GM21526 (cell line): Measurements from ENCODE around the gene SOX30.
"Not testable (repeated sequence)": the region's sequence is repeated elsewhere in the genome, so short reads cannot be mapped to it uniquely, and the experiment has no call there.

Experiments
- ATAC-seq: cut with Tn5 transposase; IDR thresholded peaks from one replicate; pipeline ENCODE4 v1.9.1; 2021; ENCODE audit warnings: moderate library complexity; ENCODE audit not compliant: unreplicated experiment, low FRiP score

Gene SOX30

DNA sequence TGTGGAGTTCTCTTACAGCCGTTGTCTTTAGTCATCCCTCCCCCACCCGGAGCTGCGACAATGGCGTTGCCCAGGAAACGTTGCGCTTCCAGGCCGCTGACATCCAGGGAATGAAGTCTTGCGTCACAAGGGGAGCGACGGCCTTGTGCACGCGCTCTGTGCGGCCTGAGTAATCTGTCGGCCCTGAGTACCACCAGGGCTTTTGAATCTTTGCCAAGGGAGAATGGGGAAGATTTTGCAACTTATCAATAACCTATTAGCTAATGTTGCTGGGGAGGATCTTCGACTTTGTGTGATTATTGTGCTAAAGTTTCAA is at the start of gene SOX30:
TSS of gene SOX30 (minus strand) at position 62 of the 316 bp plus-strand sequence. CDS start 360 bp downstream, outside the sequence.
- ATAC-seq = no peak

DNA sequence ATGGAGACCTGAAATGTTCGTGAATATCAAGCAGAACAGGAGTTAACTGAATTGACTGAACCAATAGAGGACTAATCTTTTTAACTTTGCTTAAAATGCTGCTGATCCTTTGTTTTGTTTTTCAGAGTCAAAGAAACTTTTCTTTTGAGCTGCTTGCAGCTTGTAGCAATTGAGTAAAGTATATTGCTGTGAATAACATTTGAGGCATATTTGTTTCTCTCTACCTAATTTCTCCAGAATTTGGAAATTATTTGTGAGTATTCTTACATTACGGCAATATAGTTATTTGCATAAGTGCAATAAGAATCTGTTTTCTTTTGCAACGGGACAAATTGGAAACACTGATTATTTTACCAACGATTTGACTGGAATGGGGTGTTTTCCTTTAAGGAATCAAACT is 46.4 kb upstream of the SOX30 start:
- not testable (repeated sequence) for ATAC-seq

DNA sequence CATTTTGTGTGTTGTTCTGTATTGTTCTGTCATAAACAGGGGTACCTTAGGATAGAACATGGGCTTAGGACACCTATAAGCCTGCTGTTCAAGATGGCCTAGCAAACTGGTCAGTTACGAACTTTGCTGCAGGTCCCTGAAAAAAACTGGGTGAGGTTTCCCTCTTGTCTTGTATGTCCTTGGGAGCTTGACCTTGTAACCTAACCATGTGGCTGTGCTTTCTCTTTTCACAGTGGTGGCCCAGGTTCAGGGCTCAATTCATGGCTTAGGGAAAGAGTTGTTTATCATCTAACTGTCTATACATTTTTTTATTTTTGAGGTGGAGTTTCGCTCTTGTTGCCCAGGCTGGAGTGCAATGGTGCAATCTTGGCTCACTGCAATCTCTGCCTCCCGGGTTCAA is 43.9 kb upstream of the SOX30 start:
- ATAC-seq = not testable (repeated sequence)

DNA sequence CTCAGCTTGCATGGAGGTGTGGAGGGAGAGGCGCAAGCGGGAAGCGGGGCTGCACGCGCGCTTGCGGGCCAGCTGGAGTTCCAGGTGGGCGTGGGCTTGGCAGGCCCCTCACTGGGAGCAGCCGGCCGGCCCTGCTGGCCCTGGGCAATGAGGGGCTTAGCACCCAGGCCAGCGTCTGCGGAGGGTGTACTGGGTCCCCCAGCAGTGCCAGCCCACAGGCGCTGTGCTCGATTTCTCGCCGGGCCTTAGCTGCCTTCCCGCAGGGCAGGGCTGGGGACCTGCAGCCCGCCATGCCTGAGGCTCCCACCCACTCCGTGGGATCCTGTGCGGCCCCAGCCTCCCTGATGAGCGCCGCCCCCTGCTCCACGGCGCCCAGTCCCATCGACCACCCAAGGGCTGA is 41.6 kb upstream of the SOX30 start:
- not testable (repeated sequence) for ATAC-seq

DNA sequence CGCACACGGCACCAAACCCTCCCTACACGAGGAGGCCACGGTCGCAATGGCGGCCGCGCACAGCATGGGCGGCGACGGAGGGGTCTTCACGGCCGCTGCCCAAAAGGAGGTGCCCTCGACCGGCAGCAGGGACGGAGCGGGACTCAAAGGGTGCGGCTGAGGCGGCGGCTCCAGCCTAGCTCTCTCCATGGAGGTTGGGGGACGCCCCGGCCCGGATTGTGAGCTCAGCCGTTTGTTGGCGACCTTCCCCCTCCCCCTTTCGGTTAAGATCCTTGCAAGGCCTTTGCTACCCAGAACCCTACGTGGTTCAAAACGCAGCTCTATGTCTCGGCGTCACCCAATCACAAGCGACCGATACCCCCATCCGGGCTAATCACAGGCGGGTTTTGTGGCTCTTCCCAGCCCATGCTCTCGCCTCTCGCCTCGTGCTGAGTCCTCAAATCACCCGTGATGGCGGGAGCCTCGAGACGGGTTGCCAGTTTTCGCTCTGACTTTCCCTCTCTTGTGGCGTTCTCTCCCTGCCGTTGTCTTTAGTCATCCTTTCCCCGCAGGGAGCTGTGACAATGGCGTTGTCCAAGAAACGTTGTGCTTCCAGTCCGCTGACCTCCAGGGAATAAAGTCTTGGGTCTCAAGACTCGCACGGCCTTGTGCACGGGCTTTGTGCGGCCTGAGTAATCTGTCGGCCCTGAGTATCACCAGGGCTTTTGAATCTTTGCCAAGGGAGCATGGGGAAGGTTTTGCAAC is 38.6 kb upstream of the SOX30 start:
- no peak for ATAC-seq

DNA sequence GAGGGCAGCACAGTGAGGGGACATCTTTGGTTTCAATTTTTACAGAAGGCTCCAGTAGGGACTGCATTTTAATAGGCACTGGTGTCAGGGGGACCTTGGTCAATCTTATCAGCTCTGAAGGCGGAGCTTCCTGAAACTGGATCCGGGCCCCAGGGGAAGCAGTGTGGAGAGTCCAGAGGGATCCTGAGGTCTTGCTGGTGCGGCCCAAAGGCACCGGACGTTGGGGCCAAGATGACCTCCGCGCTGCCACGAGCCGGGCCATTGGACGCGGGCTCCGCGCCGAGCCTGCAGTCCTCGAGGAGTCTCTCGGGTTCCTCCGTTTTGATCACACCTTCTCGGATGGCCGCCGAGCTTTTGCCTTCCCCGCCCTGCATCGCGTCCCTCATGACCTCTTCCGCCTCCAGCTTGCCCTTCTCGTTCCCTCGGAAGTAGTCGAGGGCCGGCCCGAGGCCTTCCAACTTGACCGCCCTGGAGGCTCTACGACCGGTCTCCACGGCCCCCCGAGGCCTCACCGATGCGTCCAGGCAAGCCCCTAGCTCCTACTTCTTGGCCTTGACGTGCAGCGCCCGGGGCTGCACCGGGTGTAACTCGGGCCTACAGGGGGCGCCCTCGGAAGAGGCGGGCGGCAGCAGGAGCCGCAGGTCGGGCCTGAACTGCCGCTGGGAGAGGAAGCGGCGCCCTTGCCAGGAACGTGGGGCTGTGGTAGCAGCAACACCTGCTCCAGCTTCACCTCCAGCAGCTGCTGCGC is 37.9 kb upstream of the SOX30 start:
- no peak for ATAC-seq

DNA sequence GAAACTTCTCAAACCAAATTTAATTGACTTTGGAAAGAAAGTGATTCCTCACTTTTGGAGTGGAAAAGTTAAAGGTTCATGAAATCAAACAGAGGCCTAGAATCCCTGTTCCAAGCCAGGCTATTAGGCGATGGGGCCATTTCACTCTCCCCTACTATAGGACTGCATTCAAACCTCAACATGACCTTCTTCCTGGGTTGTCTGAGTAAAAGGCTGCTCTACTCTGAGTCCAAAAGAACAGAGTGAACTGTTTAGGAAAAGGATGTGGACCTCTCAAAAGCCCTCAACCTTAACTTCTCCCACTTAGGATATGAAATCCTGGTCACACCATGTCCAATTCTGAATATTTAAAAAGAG is 34.9 kb upstream of the SOX30 start:
- no peak for ATAC-seq

DNA sequence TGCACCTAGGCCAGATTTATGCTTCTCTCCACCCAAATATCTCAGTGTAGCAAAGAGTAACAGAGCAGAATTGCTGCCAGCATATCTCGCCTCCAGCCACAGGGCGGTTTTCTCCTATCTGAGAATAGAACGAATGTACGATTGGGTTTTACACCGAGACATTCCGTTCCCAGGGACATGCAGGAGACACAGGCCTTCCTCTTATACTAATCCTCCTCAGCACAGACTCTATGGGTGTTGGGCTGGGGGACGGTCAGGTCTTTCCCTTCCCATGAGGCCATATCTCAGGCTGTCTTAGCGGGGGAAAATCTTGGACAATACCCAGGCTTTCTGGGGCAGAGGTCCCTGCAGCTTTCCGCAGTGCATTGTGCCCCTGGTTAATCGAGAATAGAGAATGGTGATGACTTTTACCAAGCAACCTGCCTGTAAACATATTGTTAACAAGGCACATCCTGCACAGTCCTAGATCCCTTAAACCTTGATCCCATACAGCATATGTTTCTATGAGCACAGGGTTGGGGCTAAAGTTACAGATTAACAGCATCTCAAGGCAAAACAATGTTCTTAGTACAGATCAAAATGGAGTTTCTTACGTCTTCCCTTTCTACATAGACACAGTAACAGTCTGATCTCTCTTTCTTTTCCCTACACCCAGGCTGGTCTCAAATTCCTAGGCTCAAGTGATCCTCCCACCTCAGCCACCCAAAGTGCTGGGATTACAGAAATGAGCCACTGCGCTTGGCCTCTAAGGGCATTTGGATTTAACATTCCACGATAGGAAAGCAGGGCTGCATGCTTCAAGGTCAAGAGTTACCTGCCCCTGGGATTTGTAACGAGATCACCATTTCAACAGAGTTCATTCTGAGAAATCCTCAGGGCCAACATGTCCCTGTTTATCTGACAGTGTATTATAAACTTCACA is 34.3 kb upstream of the SOX30 start:
- not testable (repeated sequence) for ATAC-seq

DNA sequence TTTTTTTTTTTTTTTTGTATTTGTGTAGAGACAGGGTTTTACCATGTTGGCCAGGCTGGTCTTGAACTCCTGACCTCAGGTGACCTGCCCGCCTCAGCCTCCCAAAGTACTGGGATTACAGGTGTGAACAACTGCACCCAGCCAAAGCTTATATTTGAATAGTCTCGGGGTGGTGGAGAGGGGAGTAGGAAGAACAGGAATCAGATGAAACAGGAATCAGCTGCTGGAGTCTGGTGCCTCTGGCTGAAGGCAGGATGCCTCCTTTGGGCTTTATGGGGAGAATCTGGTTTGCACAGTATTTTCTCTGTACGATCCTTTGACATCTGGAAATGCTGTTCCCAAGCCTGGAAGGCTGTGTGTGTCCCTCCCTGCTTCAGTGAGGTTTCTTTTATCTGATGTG is 30.0 kb upstream of the SOX30 start:
- ATAC-seq = no peak

DNA sequence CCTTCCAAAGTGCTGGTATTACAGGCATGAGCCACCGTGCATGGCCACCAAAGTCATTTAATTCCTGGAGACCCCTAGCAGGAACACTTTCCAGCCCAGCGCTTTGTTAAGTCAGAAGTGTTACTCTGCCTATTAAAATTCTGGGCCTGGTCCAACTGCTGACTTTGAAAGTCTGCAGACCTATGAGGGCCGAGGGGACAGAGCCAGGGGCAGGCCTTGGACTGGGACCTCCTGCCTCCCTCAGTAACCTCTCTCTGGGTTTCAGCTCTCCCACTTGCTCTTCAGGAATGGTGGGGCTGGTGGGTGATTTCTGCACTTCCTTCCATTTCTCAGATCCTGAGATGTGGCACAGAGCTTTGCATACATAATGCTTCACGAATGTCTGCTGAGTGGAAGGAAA is 28.8 kb upstream of the SOX30 start:
- no peak for ATAC-seq

DNA sequence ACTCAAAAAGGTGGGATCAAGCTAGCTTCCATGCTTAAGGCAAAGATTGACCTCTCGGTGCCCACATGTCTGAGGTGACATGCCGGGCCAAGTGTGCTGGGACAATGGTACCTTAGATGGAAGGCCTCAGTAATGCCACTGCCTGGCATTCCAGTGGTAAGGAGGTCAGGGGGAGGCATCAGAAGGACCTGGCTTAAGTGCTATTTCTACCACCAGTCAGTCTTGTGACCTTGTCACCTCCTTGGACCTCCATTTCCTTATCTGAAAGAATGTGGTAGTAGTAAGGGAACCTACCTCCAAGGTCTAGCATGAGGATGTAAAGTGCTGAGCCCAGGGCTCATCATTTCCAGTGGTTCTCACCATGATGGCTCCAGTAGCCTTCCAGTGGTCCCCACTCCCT is 28.0 kb upstream of the SOX30 start:
- ATAC-seq = no peak

DNA sequence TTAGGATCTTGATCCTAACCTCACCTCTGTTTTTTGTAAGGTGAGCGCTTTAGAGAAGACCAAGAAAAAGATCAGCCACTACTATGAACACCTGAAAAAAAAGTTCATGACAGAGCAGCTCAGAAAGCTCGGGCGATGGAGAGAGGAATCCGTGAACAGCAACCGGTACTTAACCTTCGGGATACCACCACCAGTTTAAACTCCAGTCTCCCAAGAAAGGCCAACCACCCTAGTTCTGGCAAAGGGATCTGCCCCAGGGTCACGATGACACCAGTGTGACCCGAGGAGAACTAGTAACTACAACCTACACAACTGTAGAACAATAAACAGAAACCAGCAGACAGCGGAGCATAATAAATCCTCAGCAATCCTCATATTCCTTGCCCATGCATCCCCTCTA is 27.6 kb upstream of the SOX30 start:
- no peak for ATAC-seq

DNA sequence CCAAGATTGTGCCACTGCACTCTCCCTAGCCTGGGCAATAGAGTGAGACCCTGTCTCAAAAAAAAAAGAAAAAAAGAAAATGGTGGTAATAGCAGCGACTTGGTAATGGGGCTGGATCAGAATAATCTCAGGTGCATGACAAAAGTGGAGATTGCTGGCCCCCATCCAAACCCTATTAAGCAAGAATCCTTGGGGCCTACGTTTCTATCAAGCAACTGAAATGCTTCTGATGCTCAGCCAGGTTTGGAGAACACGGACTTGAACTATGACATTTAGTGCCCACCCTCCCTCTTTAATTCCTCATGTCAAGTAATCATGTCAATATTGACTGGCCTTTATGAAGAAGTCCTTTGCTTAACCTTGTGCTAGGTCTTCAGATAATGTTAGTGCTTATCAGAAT is 25.7 kb upstream of the SOX30 start:
- no peak for ATAC-seq

DNA sequence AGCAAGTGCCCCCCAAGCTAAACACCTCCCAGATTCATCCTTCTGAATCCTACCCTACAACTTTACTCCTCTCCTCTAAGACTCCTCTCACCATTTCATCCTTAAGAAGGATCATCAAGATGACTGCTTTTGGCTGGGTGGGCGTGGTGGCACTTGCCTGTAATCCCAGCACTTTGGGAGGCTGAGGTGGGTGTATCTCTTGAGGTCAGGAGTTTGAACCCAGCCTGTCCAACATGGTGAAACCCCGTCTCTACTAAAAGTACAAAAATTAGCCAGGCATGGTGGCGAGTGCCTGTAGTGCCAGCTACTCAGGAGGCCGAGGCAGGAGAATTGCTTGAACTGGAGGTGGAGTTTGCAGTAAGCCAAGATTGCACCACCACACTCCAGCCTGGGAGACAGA is 22.1 kb upstream of the SOX30 start:
- not testable (repeated sequence) for ATAC-seq

DNA sequence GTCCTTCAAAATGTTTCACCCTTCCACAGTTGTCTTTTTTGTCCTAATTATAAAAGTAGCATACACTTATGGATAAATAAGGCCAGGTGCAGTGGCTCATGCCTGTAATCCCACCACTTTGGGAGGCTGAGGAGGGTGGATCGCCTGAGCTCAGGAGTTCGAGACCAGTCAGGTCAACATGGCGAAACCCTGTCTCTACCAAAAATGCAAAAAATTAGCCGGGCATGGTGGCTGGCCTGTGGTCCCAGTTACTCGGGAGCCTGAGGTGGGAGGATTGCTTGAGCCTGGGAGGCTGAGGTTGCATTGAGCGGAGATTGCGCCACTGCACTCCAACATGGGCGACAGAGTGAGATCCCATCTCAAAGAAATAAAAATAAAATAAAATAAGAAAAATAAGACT is 20.7 kb upstream of the SOX30 start:
- ATAC-seq = no peak

DNA sequence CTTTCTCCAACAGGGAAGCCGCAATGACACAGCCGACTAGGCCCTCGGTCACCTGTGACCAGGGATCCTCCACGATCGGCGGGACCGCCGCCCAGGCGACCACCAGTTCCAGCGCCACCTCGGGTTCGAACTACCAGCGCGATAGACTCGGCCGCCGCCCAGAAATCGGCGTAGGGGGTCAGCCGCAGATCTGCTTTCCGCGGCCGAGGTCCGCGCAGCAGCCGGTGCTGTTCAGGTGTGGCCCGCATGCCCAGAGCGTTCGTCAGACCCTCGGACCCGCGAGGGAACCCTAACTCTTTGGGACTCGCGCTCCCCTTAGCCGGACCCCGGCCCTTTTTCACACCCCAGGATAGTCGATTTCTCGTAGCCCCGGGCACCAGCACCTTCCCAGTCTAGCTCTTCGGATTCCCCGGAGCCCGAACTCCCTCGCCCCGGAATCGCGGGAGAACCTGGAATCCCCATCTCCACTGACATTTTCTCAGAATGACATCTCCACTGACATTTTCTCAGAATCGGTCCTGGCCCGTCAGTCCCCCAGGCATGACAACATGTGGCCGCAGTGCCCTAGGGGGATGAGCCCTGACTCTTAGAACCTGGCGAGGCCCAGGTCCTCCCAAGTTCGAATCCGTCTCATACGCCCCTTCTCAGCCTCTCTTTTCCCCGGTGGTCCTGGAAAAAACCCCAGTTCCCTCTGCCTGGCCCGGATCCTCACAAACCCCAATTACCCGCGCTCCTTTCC is 19.5 kb upstream of the SOX30 start:
- no peak for ATAC-seq

DNA sequence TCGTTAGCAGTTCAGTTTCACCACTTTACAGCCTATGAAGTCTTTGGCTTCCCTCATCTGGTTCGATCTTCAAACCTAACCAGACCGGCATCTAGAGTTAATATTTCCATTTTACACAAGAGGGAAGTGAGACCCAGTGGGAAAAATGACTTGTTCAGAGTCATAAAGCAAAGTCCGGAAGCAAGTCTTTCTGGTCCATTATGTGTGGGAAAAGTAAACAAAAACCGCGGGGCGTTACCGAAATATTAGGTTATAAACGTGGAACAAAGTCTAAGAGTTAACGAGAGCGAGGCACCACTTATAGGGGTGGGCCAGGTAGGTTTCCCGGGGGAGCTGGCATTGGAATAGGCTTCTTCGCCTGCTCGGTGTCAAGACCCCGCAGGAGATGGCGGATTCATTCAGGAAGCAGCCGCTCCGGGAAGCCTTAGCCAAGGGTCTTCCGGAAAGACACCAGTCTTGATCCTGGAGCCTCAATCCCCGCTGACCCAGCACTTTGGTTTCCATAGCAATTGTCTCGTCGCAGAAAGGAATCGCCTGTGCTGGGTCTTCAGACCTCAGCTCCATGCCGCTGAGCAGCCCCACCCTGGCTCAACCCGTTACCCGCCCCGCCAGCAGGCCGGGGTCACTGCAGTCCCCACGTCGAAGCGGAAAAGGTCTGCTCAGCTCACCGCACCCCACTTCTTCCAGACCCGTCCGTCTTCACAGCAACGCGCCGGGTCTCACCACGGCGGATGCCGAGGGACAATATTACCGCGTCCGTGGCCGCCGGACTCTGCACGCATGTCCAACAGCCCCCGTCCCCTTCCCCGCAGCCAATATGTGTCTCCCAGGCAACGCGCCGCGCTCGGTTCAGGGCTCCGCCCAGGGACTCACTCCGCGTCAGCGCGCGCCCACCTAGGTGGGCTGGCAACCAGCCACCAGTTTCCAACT is 18.7 kb upstream of the SOX30 start, which contains the start of gene C5orf52:
TSS of gene C5orf52 (plus strand) at position 872 of the 930 bp plus-strand sequence. CDS start 82 bp downstream, outside the sequence.
- ATAC-seq = no peak

DNA sequence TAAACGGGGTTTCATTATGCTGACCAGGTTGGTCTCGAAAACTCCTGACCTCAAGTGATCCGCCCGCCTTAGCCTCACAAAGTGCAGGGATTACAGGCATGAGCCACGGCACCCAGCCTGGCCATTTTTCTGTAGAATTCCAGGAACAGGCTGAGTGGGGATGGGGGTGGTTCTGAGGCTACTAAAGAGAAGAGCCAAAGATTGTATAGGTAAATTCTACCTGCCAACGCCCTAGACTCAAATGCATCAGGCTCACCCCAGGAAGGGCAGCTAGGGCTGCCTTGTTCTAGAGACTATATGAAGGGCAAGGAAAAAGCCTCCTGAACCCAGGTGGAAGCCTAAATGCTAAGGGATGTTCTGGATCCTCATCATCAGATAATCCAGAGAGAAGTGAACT is 17.5 kb upstream of the SOX30 start:
- no peak for ATAC-seq

DNA sequence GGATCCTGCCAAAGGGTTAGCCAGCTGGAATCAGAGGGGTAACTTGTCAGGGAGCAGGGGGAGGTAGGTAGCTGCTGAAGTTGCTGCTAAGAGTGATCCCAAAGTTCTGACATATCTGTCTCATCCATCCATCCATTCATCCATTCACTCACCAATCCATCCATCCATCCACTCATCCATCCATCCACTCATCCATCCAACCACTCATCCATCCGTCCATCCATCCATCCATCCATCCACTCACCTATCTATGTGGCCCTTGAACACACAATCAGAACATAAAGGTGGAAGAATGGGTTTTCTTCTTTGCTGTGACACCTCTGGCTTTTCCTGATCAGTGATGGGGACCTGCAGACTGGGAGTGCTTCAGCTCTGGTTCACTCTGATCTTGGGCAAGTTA is 16.1 kb upstream of the SOX30 start:
- ATAC-seq = no peak
